RWPE2 (cell line): ENCODE data around the gene POLD3.

Experiments
- ATAC-seq: fragments of 200-7000 bp; cut with Tn5 transposase; 3 replicates; pipeline ENCODE4 v1.9.1; 2021; ENCODE audit warnings: low read depth
- DNase-seq: peaks from one replicate; pipeline ENCODE4 v3.0.0-alpha.2; 2020; ENCODE audit warnings: low spot score
- H3K27ac ChIP-seq: fragments of 450-650 bp; 2 replicates; pipeline ENCODE4 v1.5.1; 2017; ENCODE audit warnings: mild to moderate bottlenecking; ENCODE audit not compliant: poor library complexity, severe bottlenecking
- H3K27me3 ChIP-seq: fragments of 250-450 bp; sonication (Bioruptor Pico); 2 replicates; pipeline ENCODE4 v1.5.1; 2021; ENCODE audit warnings: mild to moderate bottlenecking, moderate library complexity; ENCODE audit not compliant: insufficient read depth, poor library complexity, severe bottlenecking
- H3K36me3 ChIP-seq: fragments of 250-450 bp; sonication (Bioruptor Pico); 2 replicates; pipeline ENCODE4 v1.5.1; 2020; ENCODE audit warnings: low read depth, mild to moderate bottlenecking, moderate library complexity
- H3K4me1 ChIP-seq: fragments of 250-450 bp; sonication (Bioruptor Pico); 2 replicates; pipeline ENCODE4 v1.5.1; 2021; ENCODE audit warnings: mild to moderate bottlenecking, moderate library complexity; ENCODE audit not compliant: insufficient read depth, poor library complexity, severe bottlenecking
- H3K4me3 ChIP-seq: fragments of 250-450 bp; sonication (Bioruptor Pico); 2 replicates; pipeline ENCODE4 v1.5.1; 2021; ENCODE audit warnings: mild to moderate bottlenecking, moderate library complexity; ENCODE audit not compliant: severe bottlenecking
- H3K9me3 ChIP-seq: fragments of 250-450 bp; sonication (Bioruptor Pico); 2 replicates; pipeline ENCODE4 v1.5.1; 2021; ENCODE audit warnings: mild to moderate bottlenecking, moderate library complexity; ENCODE audit not compliant: severe bottlenecking
- TF ChIP-seq, protein P1 (sequence below): fragments of 450-650 bp; IDR thresholded peaks from one replicate; pipeline ENCODE4 v1.5.1; 2017; ENCODE audit warnings: mild to moderate bottlenecking, moderate library complexity; ENCODE audit not compliant: poor library complexity, severe bottlenecking

The POLD3 gene

DNA sequence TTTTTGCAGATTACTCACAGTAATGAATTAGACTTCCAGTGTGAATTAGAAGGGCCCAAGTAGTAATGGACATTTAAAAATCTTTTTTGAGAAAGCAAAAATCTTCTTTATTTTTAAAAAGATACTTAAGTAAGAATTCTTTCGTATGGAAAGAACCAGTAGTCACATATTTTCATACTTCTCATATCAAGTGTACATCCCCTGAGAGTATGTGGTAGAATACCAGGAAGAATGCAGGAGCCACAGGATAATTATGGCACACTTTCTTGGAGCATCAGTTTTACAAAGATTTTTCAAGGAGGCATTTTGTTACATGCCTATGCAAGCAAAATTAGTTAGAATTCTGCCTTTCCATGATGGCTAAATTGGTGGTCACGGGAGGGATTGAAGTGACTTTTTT lies 28.1 kb downstream of the POLD3 start:
- no peak overlapping the region for H3K4me3 ChIP-seq
- no peaks in the 10 kb centered on the region for H3K4me1 ChIP-seq
- ATAC-seq (no peak), DNase-seq (no peak)
- no peaks in the 10 kb centered on the region for H3K9me3 ChIP-seq
- peaks cover 94% of the 10 kb centered on the region for H3K36me3 ChIP-seq
- no peak overlapping the region for H3K27ac ChIP-seq
- TF ChIP-seq, protein P1, sequence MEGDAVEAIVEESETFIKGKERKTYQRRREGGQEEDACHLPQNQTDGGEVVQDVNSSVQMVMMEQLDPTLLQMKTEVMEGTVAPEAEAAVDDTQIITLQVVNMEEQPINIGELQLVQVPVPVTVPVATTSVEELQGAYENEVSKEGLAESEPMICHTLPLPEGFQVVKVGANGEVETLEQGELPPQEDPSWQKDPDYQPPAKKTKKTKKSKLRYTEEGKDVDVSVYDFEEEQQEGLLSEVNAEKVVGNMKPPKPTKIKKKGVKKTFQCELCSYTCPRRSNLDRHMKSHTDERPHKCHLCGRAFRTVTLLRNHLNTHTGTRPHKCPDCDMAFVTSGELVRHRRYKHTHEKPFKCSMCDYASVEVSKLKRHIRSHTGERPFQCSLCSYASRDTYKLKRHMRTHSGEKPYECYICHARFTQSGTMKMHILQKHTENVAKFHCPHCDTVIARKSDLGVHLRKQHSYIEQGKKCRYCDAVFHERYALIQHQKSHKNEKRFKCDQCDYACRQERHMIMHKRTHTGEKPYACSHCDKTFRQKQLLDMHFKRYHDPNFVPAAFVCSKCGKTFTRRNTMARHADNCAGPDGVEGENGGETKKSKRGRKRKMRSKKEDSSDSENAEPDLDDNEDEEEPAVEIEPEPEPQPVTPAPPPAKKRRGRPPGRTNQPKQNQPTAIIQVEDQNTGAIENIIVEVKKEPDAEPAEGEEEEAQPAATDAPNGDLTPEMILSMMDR = no peak
- H3K27me3 ChIP-seq = no peaks in the 10 kb centered on the region

DNA sequence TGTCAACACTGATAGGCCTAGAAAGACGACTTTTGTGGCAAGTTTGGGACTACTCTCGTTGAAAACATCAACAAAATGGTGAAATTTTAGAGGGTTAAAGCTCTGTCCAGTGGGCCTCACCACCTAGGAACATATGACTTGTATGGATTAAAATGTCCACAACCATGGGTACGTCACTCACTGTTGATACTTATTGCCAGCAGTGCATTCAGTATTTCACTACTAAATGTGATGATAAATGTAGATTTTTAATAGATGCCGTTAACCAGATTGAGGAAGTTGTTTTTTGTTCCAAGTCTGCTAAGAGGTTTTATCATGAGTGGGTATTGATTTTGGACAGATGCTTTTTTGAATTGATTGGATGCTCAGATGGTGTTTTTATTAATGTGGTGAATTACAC lies 33.7 kb downstream of the POLD3 start:
- DNase-seq (no peak), ATAC-seq (no peak)
- Histone ChIP-seq H3K4me1 (peaks cover 3% of the 10 kb centered on the region), H3K4me3 (no peak overlapping the region), H3K36me3 (peaks cover 72% of the 10 kb centered on the region), H3K9me3 (no peaks in the 10 kb centered on the region), H3K27me3 (no peaks in the 10 kb centered on the region), H3K27ac (no peak overlapping the region)
- TF ChIP-seq, protein P1 = no peak

GRCh38 chr11:74626604-74627003 lies 34.2 kb downstream of the POLD3 start:
- H3K27ac ChIP-seq = no peak overlapping the region
- no peak overlapping the region for H3K4me3 ChIP-seq
- peaks cover 6% of the 10 kb centered on the region for H3K4me1 ChIP-seq
- H3K27me3 ChIP-seq = no peaks in the 10 kb centered on the region
- no peak for ATAC-seq
- DNase-seq = no peak
- TF ChIP-seq, protein P1 = no peak
- H3K36me3 ChIP-seq = peaks cover 70% of the 10 kb centered on the region
- H3K9me3 ChIP-seq = no peaks in the 10 kb centered on the region

GRCh38 chr11:74627381-74627780 lies 35.0 kb downstream of the POLD3 start:
- Histone ChIP-seq H3K4me1 (peaks cover 13% of the 10 kb centered on the region), H3K36me3 (peaks cover 68% of the 10 kb centered on the region), H3K27me3 (no peaks in the 10 kb centered on the region), H3K4me3 (no peak overlapping the region), H3K9me3 (no peaks in the 10 kb centered on the region), H3K27ac (no peak overlapping the region)
- TF ChIP-seq, protein P1 = no peak
- DNase-seq = no peak
- no peak for ATAC-seq

DNA sequence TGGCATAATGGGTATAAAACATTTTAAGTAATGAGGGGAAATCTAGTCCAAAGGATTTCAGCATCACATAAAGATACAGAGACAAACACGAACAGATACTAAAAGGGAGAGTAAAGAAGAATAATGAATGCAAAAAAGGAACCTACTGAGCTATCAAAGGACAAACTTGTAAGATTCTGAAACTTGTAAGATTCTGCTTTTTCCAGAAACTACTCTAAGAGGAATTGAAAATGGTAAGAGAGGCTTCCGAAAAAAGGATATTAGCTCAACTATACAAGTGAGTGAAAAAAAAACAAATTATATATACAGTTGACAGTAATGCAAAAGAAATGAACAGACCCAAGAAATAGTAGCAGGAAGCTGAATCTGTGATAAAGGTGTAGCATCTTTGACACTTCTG lies 37.7 kb downstream of the POLD3 start:
- peaks cover 67% of the 10 kb centered on the region for H3K36me3 ChIP-seq
- no peaks in the 10 kb centered on the region for H3K9me3 ChIP-seq
- DNase-seq = no peak
- H3K4me1 ChIP-seq = peaks cover 38% of the 10 kb centered on the region
- H3K4me3 ChIP-seq = no peak overlapping the region
- no peak overlapping the region for H3K27ac ChIP-seq
- ATAC-seq = no peak
- TF ChIP-seq, protein P1 = no peak
- no peaks in the 10 kb centered on the region for H3K27me3 ChIP-seq
